Muscle of leg (tissue), 11 donors: ENCODE results near the gene DUSP16. TPM values are rescaled to one million over a fixed set of nuclear protein-coding genes. Genes with fewer than 3 reads are reported as not detected.
"Not testable (repeated sequence)": the region's sequence is repeated elsewhere in the genome, so short reads cannot be mapped to it uniquely, and the experiment has no call there.

ENCODE experiments used
- DNase-seq: peaks from one replicate; pipeline ENCODE4 v3.0.0; 2013
- H3K27ac ChIP-seq: one replicate; pipeline ENCODE4 v1.5.1; 2013; ENCODE audit warnings: mild to moderate bottlenecking, low read length, control low read depth
- H3K27me3 ChIP-seq: one replicate; pipeline ENCODE4 v1.6.1; 2013; ENCODE audit warnings: low read length; ENCODE audit not compliant: control insufficient read depth, insufficient read depth
- H3K36me3 ChIP-seq: one replicate; pipeline ENCODE4 v1.6.1; 2013; ENCODE audit warnings: low read length; ENCODE audit not compliant: control insufficient read depth, insufficient read depth
- H3K4me1 ChIP-seq: one replicate; pipeline ENCODE4 v1.6.1; 2013; ENCODE audit warnings: low read length; ENCODE audit not compliant: control insufficient read depth, insufficient read depth
- H3K4me3 ChIP-seq: one replicate; pipeline ENCODE4 v1.5.1; 2013; ENCODE audit warnings: low read length, control low read depth
- H3K9me3 ChIP-seq: replicated peaks from 2 replicates; pipeline ENCODE4 v1.6.1; 2013; ENCODE audit warnings: low read depth, low read length; ENCODE audit not compliant: control insufficient read depth
- WGBS: methylation state at CpG from one replicate; pipeline ENCODE4 v1.1.5; 2013; ENCODE audit warnings: missing lambda C conversion rate; ENCODE audit not compliant: insufficient coverage; 5-methylcytosine and 5-hydroxymethylcytosine counted together
- polyA plus RNA-seq, 8 donors: library from polyadenylated mRNA; unstranded; fragments of 120-200 nt; gene quantifications; one replicate each; pipeline versions ENCODE4 v1.2.1 to v1.2.3, GENCODE V29; 2013; ENCODE audit warnings: inconsistent platforms in 1 of 8, low replicate concordance in 1 of 8; ENCODE audit not compliant: insufficient read length in 8 of 8, insufficient read depth in 1 of 8
- total RNA-seq: library from RNA; stranded (reverse); fragments of 120-200 nt; gene quantifications from one replicate; pipeline ENCODE4 v1.2.4, GENCODE V29; 2013

The DUSP16 gene
- total and polyA plus RNA-seq, 9 donors, result 18.2 to 34.1 (median 25.9) TPM

DNA sequence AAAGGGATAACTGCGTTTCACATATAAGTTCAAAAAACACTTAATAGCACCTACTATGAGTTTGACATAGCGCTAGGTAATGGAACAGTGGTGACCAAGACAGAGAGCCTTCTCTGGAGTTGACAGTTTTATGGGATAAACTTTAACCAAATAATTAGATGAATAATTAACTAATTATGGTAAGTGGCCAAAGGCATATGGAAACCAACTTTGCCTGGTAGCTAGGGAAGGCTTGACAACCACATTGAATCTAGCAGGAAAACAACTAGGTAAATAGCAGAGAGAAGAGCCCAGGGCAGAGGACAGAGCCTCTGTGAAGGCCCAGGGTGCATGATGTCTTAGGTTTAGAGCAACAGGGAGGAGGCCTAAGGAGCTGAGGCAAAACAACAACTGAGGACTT lies 52.1 kb downstream of the DUSP16 start:
- Histone ChIP-seq H3K9me3 (no peaks in the 10 kb centered on the region), H3K27ac (no peak overlapping the region), H3K27me3 (no peaks in the 10 kb centered on the region), H3K4me1 (peaks cover 5% of the 10 kb centered on the region), H3K4me3 (no peak overlapping the region), H3K36me3 (peaks cover 2% of the 10 kb centered on the region)
- no CpG with 5 or more reads among the region's 2 CpGs for WGBS
- no peak for DNase-seq

DNA sequence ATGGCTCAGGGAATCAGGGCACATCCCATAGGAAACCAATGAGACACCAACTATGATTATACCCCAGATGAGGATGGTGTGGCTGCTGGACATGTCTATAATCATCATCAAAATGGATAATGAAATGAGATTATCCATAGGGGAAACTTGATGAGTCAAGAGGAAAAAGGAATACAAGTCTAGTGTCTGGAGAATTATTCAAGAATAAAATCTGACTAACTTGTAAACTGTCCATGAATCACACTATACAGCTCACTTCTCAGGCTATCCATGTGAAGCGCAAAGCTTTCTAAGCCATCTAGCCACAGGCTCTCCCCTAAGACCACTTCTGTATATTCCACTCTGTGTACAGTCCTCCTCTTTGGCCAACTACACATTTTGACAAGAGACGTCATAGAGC lies 52.5 kb downstream of the DUSP16 start:
- WGBS, result no CpG with 5 or more reads among the region's 2 CpGs
- Histone ChIP-seq H3K4me3 (no peak overlapping the region), H3K27ac (no peak overlapping the region), H3K4me1 (peaks cover 9% of the 10 kb centered on the region), H3K36me3 (no peaks in the 10 kb centered on the region), H3K27me3 (no peaks in the 10 kb centered on the region), H3K9me3 (no peaks in the 10 kb centered on the region)
- no peak for DNase-seq

DNA sequence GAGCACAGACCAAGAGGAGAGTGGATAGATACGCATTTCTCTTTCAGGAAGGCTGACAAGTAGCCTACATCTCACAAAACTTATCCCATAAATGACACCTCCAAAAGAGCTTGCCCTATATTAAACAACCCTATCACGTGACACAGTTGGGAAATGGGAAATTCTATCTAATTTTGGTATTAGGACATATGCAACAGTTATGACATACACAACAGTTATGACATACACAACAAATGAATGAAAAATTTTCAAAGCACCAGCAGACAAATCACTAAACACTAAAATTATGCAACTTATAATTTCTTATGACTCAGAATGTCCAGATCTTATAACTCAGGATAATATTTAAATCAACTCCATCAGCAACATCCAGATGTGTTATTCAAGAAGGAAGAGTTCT lies 54.1 kb downstream of the DUSP16 start:
- Histone ChIP-seq H3K9me3 (no peaks in the 10 kb centered on the region), H3K27me3 (no peaks in the 10 kb centered on the region), H3K36me3 (no peaks in the 10 kb centered on the region), H3K4me3 (no peak overlapping the region), H3K27ac (no peak overlapping the region), H3K4me1 (peaks cover 10% of the 10 kb centered on the region)
- no peak for DNase-seq
- WGBS, result no CpG with 5 or more reads among the region's 2 CpGs

DNA sequence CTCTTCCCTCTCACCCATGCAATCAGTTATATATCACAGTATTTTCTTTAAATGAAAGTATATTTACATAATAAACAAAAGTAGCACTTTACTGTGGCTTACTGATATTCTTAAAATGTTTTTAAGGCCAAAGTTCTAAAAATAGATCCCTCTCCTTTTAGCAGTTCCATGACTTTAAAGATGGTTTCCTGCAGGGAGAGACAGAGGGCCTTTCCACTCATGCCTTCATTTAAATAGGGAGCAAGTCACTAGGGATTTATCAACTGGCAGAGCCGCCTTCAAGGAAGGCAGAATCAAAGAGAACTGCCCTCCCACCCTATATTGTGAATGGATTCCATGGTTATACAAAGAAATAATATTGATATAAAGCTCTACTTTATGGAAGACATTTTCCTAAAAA lies 55.5 kb downstream of the DUSP16 start:
- H3K27me3 ChIP-seq, result no peaks in the 10 kb centered on the region
- H3K4me3 ChIP-seq, result no peak overlapping the region
- peak overlapping the region; percentile 79 for H3K27ac ChIP-seq
- H3K4me1 ChIP-seq, result peaks cover 10% of the 10 kb centered on the region
- H3K9me3 ChIP-seq, result no peaks in the 10 kb centered on the region
- WGBS, result no CpG with 5 or more reads among the region's 1 CpG
- H3K36me3 ChIP-seq, result no peaks in the 10 kb centered on the region
- peak; percentile 51 for DNase-seq

DNA sequence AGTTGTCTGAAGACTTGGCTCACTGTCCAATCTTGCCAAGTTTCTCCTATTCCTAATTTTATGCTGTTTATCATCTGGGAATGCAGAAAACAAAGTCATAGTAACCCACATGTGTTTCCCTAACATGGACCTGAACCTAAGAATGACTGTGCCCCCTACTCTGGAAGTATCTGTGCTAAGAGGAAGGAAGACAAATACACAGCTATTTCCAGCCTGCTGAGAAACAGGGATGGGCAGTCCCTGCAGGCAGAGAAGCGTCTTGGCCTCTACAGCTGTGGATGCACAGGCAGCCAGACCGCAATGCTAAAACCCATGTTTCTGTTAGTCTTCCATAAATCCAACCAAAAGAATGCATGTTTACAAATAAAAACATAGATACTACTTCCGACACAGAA lies 56.2 kb downstream of the DUSP16 start:
- Histone ChIP-seq H3K4me3 (no peak overlapping the region), H3K27me3 (no peaks in the 10 kb centered on the region), H3K36me3 (no peaks in the 10 kb centered on the region), H3K9me3 (no peaks in the 10 kb centered on the region), H3K27ac (peak overlapping the region; percentile 79), H3K4me1 (peaks cover 10% of the 10 kb centered on the region)
- DNase-seq, result peak; percentile 92
- WGBS, result 40% methylated on average over 1 of the region's 3 CpGs

DNA sequence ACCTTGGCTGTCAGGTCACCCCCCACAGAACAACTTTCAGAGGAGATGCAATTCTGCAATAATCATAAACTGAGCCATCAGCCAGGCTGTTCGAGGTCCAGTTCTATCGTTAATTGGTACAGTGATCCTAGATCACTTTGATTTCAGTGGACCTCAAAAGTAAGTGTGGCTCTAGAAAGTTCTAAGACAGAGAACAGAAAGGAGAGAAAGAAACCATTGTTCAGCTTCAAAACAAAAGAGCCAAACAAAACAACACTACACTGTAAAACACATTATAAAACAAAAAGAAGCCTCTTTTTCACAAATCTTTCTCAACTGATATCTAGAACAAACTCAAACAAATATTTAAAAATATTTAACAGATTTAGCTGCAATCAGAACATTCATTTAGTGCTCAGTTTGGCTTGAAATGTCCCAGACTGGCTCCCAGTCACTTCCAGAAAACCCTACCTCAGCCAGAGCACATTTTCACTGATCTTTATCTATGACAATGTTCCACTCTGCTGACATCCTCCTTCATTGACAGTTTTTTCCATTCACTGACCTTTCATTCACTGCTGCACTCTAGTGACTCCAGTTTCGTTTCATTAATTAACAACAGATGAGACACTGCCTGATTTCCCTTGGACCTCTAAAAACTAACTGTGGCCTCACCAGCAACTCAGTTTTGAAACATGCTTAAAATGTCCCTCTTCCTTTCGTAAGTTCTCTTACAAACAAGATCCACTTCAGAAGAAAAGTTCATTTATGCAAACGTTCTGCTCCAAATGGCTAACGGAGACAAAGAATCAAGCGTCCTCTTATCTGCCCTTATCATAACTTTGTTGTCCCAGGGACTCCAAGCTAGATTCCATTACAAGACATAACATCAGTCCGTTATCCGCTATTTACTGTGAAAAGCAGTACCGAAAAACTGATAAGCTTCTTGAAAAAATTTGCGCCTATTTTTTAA lies 56.8 kb downstream of the DUSP16 start:
- H3K27ac ChIP-seq, result peak overlapping the region; percentile 79
- H3K4me1 ChIP-seq, result peaks cover 10% of the 10 kb centered on the region
- peak; percentile 96 for DNase-seq
- H3K4me3 ChIP-seq, result no peak overlapping the region
- WGBS, result 35% methylated on average over 4 of the region's 11 CpGs
- H3K27me3 ChIP-seq, result no peaks in the 10 kb centered on the region
- H3K9me3 ChIP-seq, result no peaks in the 10 kb centered on the region
- H3K36me3 ChIP-seq, result no peaks in the 10 kb centered on the region

DNA sequence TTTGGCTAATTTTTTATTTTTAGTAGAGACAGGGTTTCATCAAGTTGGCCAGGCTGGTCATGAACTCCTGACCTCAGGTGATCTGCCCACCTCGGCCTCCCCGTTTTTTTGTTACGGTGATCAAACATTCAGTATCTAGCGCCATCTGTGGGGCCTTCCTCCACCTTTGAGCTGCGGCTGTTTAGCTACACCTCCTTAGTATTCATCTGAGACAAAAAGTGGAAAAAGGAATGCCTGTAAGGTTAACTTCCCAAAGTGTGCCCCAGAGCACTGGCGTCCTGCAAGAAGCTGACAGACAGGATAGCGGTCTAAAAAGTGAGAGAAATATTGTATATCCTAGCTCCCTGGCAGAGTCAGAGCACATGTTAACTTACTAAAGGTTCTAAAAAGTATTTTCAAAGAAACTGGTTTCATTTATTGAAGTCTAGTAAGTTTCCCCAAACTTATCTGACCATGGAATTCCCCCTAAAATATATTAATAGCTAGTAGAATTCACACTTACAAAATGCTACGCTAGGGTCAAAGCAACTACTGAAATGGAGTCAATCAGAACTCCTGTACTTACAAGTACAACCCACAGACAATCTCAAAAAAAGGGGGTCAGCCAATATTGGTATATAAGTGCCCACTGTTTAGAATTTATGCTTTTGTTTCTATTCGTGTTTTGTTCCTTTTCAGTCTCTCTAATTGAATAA lies 59.1 kb downstream of the DUSP16 start:
- Histone ChIP-seq H3K27me3 (no peaks in the 10 kb centered on the region), H3K27ac (no peak overlapping the region), H3K4me3 (no peak overlapping the region), H3K9me3 (no peaks in the 10 kb centered on the region), H3K36me3 (peaks cover 10% of the 10 kb centered on the region), H3K4me1 (peaks cover 10% of the 10 kb centered on the region)
- DNase-seq, result no peak
- WGBS, result 84% methylated on average over 3 of the region's 9 CpGs

DNA sequence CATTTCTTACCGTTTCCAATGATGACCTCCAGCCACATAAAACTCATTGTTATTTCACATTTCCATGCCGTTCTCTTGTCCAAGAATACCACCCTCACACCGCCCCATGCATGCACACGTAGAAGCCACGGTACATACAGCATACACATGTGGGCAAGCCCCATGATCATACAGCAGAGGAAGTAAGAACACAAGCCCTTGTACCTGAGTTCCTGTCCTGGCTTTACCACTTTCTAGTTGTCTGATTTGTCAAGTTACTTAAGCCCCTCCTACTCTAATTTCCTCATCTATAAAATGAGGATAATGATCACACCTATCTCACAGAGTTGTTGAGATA lies 59.9 kb downstream of the DUSP16 start:
- no peak overlapping the region for H3K4me3 ChIP-seq

DNA sequence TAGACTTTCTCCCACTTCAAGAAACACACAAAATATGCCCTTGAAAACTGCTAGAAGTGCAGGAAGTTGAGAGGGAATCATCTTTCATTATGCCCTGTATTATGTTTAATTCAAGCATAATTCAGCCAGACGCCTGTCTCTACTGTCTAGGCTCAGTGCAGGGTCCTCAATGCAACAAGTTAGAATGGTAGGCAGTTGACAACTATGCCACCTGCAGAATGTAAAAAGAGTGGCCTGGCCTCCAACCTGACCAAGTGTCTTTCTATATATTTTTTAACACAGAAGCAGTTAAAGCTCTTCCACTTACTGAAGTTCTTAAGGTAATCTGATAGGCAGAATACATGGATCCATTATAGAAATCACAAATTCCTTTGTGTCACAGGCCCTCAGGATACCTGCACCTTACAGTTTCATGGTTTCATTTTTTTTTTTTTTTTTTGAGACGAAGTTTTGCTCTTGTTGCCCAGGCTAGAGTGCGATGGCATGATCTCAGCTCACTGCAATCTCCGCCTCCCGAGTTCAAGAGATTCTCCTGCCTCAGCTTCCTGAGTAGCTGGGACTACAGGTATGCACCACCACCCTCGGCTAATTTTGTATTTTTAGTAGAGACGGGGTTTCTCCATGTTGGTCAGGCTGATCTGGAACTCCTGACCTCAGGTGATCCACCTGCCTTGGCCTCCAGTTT lies 60.4 kb downstream of the DUSP16 start:
- H3K4me3 ChIP-seq, H3K36me3 ChIP-seq, H3K4me1 ChIP-seq, DNase-seq, H3K27me3 ChIP-seq, H3K9me3 ChIP-seq, H3K27ac ChIP-seq: not testable (repeated sequence)
- no CpG with 5 or more reads among the region's 7 CpGs for WGBS

More for the DNA sequence above, 59.9 kb downstream of the DUSP16 start:
- Histone ChIP-seq H3K27ac (no peak overlapping the region), H3K27me3 (no peaks in the 10 kb centered on the region), H3K9me3 (no peaks in the 10 kb centered on the region), H3K4me1 (peaks cover 10% of the 10 kb centered on the region), H3K36me3 (peaks cover 10% of the 10 kb centered on the region)
- DNase-seq, result no peak
- 99% methylated on average over 5 of the region's 5 CpGs for WGBS

DNA sequence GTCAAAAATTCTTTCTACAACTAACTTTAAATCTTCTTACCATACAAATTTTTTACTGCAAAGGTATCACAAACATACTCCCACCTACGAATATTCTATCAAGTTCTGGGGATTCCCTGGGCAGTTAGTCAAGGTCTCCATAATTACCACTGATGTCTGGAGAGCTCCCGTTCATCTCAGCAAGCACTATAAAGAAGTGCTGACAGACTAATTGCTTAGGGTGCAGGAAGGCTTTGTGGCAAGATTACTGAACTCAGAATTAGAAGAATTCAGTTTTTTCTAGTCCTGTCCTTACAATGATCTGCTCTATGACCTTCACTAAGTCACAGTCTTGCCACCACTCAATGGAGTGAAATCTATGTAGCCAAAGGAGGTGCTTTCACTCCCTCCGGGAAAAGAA lies 61.5 kb downstream of the DUSP16 start:
- H3K36me3 ChIP-seq, result peaks cover 10% of the 10 kb centered on the region

More for the DNA sequence above, 61.5 kb downstream of the DUSP16 start:
- no peaks in the 10 kb centered on the region for H3K27me3 ChIP-seq
- H3K27ac ChIP-seq, result no peak overlapping the region
- no peak overlapping the region for H3K4me3 ChIP-seq
- no peak for DNase-seq
- peaks cover 5% of the 10 kb centered on the region for H3K4me1 ChIP-seq
- H3K9me3 ChIP-seq, result no peaks in the 10 kb centered on the region
- WGBS, result no CpG with 5 or more reads among the region's 3 CpGs
